ENCODE measurements around the gene MCM9. TPM values are rescaled to one million over a fixed set of nuclear protein-coding genes. Genes with fewer than 3 reads are reported as not detected.
A peak's percentile ranks its signal among the peaks of the same experiment; 100 is the strongest.

MCM9 gene
- total RNA-seq, 1 experiment from 2014 or later = 14.4 TPM

- intact Hi-C loops (cut with micrococcal nuclease; ENCODE audit: unreplicated experiment) = no loop called here
- Histone ChIP-seq H3K27me3 (replicated peaks; ENCODE audit: control insufficient read depth, insufficient read depth, low read length) (no peaks in the 10 kb centered on the region), H3K36me3 (ENCODE audit: control insufficient read depth, insufficient read depth, low read length) (no peaks in the 10 kb centered on the region), H3K9me3 (no peaks in the 10 kb centered on the region), H3K4me1 (peaks cover 14% of the 10 kb centered on the region), H3K4me3 (ENCODE audit: low read depth, low read length) (no peak overlapping the region)
- POLR2A ChIA-PET = no interaction called here
- no peak for DNase-seq
- Mint-ChIP-seq H3K4me1 (ENCODE audit: low read depth, unreplicated experiment) (peaks cover 11% of the 10 kb centered on the region), H3K36me3 (ENCODE audit: insufficient read depth, unreplicated experiment) (no peaks in the 10 kb centered on the region), H3K4me3 (ENCODE audit: unreplicated experiment) (no peak overlapping the region), H3K27ac (ENCODE audit: unreplicated experiment) (peak overlapping the region; percentile 3), H3K9me3 (ENCODE audit: unreplicated experiment) (no peaks in the 10 kb centered on the region), H3K27me3 (ENCODE audit: insufficient read depth, unreplicated experiment) (no peaks in the 10 kb centered on the region)
- TF ChIP-seq CTCF (IDR thresholded peaks at IDR 0.05; ENCODE audit: insufficient read depth in 1 of 2, low read depth in 1 of 2, low read length in 1 of 2, severe bottlenecking in 1 of 2, unreplicated experiment in 1 of 2) = no peak
- CTCF ChIA-PET = no interaction called here
- BruUV-seq (replicated peaks) = no TSS peak
Measured at GRCh38 chr6:118876198-118876597, 58.8 kb downstream of the MCM9 start.

DNA sequence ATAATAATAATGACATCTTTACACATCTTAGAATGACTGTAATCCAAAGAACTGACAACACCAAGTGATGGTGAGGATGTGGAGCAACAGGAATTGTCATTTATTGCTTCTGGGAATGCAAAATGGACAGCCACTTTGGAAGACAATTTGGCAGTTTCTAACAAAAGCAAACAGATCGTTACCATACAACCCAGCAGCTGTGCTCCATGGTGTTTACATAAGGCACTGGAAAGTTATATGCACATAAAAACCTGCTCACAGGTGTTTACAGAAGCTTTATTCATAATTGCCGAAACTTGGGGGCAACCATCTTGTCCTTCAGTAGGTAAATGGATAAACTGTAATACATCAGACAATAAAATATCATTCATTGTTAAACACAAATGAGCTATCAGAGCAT, 59.3 kb downstream of the MCM9 start:
- peaks cover 14% of the 10 kb centered on the region for H3K4me1 ChIP-seq
- H3K4me3 ChIP-seq (ENCODE audit: low read depth, low read length) = no peak overlapping the region
- no peaks in the 10 kb centered on the region for H3K36me3 Mint-ChIP-seq (ENCODE audit: insufficient read depth, unreplicated experiment)
- no peak for DNase-seq
- H3K4me1 Mint-ChIP-seq (ENCODE audit: low read depth, unreplicated experiment) = peaks cover 11% of the 10 kb centered on the region
- TF ChIP-seq CTCF (IDR thresholded peaks at IDR 0.05; ENCODE audit: insufficient read depth in 1 of 2, low read depth in 1 of 2, low read length in 1 of 2, severe bottlenecking in 1 of 2, unreplicated experiment in 1 of 2) = no peak
- CTCF ChIA-PET = no interaction called here
- no peaks in the 10 kb centered on the region for H3K9me3 ChIP-seq
- H3K27me3 Mint-ChIP-seq (ENCODE audit: insufficient read depth, unreplicated experiment) = no peaks in the 10 kb centered on the region
- no TSS peak for BruUV-seq (replicated peaks)
- H3K27ac Mint-ChIP-seq (ENCODE audit: unreplicated experiment) = peak overlapping the region; percentile 3
- H3K4me3 Mint-ChIP-seq (ENCODE audit: unreplicated experiment) = no peak overlapping the region
- no peaks in the 10 kb centered on the region for H3K9me3 Mint-ChIP-seq (ENCODE audit: unreplicated experiment)
- intact Hi-C loops (cut with micrococcal nuclease; ENCODE audit: unreplicated experiment) = no loop called here
- no peaks in the 10 kb centered on the region for H3K36me3 ChIP-seq (ENCODE audit: control insufficient read depth, insufficient read depth, low read length)
- POLR2A ChIA-PET = no interaction called here
- no peaks in the 10 kb centered on the region for H3K27me3 ChIP-seq (replicated peaks; ENCODE audit: control insufficient read depth, insufficient read depth, low read length)

GRCh38 chr6:118873239-118873638, 61.7 kb downstream of the MCM9 start:
- ChIA-PET CTCF (no interaction called here), POLR2A (no interaction called here)
- DNase-seq = no peak
- H3K27me3 Mint-ChIP-seq (ENCODE audit: insufficient read depth, unreplicated experiment) = no peaks in the 10 kb centered on the region
- H3K36me3 Mint-ChIP-seq (ENCODE audit: insufficient read depth, unreplicated experiment) = no peaks in the 10 kb centered on the region
- no peak overlapping the region for H3K27ac Mint-ChIP-seq (ENCODE audit: unreplicated experiment)
- no peaks in the 10 kb centered on the region for H3K27me3 ChIP-seq (replicated peaks; ENCODE audit: control insufficient read depth, insufficient read depth, low read length)
- H3K9me3 ChIP-seq = no peaks in the 10 kb centered on the region
- no TSS peak for BruUV-seq (replicated peaks)
- H3K4me3 ChIP-seq (ENCODE audit: low read depth, low read length) = no peak overlapping the region
- H3K36me3 ChIP-seq (ENCODE audit: control insufficient read depth, insufficient read depth, low read length) = no peaks in the 10 kb centered on the region
- H3K9me3 Mint-ChIP-seq (ENCODE audit: unreplicated experiment) = peaks cover 12% of the 10 kb centered on the region
- H3K4me3 Mint-ChIP-seq (ENCODE audit: unreplicated experiment) = no peak overlapping the region
- TF ChIP-seq CTCF (IDR thresholded peaks at IDR 0.05; ENCODE audit: insufficient read depth in 1 of 2, low read depth in 1 of 2, low read length in 1 of 2, severe bottlenecking in 1 of 2, unreplicated experiment in 1 of 2) = no peak
- intact Hi-C loops (cut with micrococcal nuclease; ENCODE audit: unreplicated experiment) = no loop called here
- peaks cover 11% of the 10 kb centered on the region for H3K4me1 Mint-ChIP-seq (ENCODE audit: low read depth, unreplicated experiment)
- H3K4me1 ChIP-seq = peaks cover 14% of the 10 kb centered on the region
